Measurements from ENCODE around the gene DHX34. TPM values are rescaled to one million over a fixed set of nuclear protein-coding genes. Genes with fewer than 3 reads are reported as not detected.
"Not testable (repeated sequence)": the region's sequence is repeated elsewhere in the genome, so short reads cannot be mapped to it uniquely, and the experiment has no call there.

Gene DHX34
- total RNA-seq, 1 experiment from 2014 or later = 26.8 TPM

DNA sequence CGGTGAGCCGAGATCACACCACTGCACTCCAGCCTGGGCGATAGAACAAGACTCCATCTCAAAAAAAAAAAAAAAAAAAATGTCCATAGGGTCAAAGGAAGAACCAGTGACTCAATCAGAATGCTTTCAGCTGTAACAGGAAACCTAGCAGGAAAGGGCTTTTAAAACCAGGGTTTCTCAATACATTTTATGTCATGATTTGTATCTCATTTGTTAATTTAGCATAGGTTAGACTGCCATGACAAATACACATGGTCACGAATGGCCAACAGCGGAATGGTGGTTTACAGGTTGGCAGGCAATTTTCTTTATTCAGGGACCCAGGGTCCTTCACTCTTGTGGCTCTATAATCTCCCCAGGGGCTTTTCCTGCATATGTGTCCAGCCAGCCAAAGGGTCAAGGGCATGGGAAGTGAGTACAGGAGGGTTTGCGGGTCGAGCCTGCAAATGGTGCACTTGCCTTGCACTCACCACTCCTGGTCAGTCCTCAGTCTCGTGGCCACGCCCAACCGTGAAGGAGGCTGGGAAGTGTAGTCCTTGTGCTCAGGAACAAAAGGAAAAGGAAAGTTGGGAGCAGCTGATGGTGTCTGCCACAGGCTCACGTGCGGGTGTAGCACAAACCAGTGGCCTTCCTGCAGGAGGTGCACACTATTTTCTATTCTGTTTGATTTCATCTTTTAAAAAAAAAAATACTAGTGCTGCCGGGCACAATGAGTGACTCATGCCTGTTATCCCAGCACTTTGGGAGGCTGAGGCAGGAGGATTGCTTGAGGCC is 14.8 kb downstream of the DHX34 start:
- DNase-seq (ENCODE audit: low read depth) = peak; percentile 82

DNA sequence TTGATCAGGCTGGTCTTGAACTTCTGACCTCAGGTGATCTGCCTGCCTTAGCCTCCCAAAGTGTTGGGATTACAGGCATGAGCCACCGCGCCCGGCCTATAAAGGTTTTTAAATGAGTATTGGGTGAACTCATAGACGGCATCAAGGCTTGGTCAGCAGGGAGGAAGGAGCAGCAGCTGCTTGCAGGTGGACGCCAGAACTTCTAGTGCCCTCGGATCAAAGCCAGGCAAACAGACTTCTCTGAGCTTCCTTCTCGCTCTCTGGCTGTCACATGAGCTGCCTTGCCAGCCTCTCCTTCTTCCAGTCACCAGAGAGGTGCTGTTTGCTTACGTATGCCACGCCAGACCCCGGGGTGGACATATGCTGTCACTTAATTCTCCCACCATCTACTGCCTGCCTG is 16.3 kb downstream of the DHX34 start:
- not testable (repeated sequence) for DNase-seq (ENCODE audit: low read depth)

GRCh38 chr19:47370045-47370611 is 21.0 kb downstream of the DHX34 start:
- peak; percentile 69 for DNase-seq (ENCODE audit: low read depth)

- DNase-seq (ENCODE audit: low read depth) = no peak
These were observed 22.1 kb downstream of the DHX34 start for GRCh38 chr19:47371261-47371660.

GRCh38 chr19:47372603-47373002 is 23.5 kb downstream of the DHX34 start:
- no peak for DNase-seq (ENCODE audit: low read depth)

DNA sequence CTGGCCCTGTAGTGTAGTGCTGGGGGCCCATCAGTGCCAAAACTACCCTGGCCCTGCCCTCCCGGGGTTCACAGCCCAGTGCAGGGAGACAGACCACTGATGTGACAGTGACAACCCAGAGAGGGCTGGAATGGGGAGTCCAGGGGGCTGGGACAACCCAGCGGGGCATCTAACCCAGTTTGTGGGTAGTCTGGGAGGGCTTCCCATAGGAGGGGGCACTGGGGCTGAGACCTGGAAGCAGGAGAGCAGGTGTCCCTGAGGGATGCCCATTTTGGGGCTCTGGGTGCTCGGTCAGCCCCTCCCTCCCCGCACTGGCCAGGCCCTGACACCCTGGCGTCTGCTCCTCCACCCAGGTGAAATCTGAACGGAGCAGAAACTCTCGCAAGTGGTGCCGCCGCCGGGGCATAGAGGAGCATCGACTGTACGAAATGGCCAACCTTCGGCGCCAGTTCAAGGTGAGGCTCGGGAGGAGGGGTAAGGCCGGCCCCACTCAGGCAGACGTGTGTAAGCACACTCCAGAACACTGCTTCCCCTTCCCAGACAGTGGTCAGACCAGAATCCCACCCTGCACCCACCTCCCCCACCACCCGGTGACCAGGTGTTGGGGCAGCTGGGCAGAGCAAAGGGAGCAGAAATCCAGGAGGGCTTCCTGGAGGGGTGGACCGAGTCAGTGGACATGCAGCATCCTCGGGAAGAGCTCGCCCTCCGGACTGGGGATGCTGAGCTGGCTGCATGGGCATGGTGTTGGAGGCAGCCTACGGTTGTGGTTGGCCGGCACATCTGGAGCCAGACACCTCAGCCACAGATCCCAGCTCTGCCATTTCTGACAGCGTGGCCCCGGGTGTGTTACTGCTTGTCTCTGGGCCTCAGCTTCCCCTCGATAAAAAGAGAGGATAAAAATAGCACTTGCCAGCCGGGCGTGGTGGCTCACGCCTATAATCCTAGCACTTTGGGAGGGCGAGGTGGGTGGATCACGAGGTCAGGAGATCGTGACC is 24.4 kb downstream of the DHX34 start:
- no peak for DNase-seq (ENCODE audit: low read depth)

GRCh38 chr19:47374876-47375693 is 26.0 kb downstream of the DHX34 start:
- DNase-seq (ENCODE audit: low read depth) = no peak

DNA sequence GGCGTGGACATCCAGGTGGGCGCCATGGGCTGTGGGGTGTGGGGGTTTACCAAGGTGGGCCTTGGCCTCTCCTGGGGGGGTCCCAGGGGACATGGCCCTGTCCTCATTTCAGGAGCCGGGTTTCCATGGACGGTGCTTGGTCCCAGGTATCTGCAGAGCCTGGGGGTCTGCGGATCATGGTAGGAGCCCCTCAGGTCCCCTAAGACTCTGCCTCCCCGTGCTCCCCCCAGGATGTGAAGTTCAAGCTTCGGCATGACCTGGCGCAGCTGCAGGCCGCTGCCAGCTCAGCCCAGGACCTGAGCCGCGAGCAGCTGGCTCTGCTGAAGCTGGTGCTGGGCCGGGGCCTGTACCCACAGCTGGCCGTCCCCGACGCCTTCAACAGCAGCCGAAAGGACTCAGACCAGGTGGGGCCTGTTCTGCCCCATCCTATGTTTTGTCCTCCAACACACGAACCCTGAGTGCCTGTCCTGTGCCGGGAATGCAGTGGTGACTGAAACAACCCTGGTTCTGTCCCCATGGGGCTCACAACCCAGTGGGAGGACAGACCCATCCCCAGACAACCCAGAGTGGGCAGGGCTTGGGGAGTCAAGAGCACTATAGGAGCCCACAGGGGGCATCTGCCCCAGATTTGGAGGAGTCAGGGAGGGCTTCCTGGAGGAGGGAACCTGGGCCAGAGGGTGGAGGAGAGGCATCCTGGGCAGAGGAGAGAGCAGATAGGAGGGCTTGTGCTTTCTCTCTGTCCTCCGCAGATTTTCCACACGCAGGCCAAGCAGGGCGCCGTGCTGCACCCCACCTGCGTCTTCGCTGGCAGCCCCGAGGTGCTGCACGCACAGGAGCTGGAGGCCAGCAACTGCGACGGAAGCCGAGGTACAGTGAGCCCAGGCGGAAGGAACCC is 26.8 kb downstream of the DHX34 start:
- no peak for DNase-seq (ENCODE audit: low read depth)

GRCh38 chr19:47376589-47377144 is 27.6 kb downstream of the DHX34 start:
- DNase-seq (ENCODE audit: low read depth) = no peak

DNA sequence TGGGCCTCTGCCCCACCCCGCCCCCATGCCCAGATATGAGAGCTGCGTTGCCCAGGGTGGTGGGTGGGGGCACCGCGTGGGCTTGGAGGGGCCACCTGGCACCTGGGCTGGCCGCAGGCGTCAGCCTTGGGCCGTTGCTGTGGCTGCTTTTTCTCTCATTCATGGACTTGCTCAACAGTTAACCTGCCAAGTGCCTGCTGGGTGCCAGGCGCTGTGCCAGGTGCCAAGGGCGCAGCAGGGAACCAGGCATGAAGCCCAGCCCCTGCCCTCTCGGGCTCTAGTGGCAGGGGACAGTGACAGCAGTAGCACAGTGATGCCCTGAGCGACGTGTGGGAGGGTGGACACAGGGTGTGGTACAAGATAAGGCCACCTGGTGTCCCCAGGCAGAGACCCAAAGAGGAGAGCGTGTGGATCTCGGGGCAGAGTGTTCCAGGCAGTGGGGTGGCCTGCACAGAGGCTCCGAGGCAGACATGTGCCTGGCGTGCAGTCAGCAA is 28.1 kb downstream of the DHX34 start:
- DNase-seq (ENCODE audit: low read depth) = no peak

DNA sequence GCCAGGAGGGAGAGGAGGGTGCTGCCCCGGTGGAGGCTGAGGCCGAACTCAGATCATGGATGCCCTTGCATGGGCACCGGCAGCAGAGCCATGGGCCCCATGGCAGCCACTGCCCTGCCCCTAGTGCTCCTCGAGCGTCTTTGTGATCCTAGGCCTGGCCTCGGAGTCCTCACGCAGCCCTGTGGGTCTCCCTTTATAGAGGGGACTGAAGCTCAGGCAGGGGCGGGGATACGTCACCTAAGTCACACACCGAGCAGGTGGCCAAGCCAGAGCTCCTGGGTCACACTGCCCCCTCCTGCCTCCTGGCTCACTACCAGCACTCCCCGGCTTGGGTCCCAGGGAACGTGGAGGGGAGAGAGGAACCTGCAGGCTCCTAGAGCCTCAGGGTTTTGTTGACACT is 28.7 kb downstream of the DHX34 start:
- DNase-seq (ENCODE audit: low read depth) = no peak

DNA sequence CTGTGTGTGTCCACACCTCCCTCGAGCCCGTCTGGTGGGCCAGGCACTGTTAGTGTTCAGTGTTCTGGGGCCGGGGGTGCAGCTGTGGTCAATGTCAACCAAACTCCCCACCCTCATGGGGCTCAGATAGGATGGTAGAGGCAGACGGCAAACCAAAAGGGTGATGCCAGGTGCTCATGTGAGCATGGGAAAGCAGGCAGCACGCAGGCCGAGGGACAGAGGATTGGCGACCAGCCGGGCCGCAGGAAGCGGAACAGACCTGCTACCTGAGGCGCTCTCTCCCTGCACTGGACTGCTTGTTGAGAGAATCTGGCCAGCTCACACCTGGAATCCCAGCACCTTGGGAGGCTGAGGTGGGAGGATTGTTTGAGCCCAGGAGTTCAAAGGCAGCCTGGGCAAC is 29.1 kb downstream of the DHX34 start:
- no peak for DNase-seq (ENCODE audit: low read depth)

DNA sequence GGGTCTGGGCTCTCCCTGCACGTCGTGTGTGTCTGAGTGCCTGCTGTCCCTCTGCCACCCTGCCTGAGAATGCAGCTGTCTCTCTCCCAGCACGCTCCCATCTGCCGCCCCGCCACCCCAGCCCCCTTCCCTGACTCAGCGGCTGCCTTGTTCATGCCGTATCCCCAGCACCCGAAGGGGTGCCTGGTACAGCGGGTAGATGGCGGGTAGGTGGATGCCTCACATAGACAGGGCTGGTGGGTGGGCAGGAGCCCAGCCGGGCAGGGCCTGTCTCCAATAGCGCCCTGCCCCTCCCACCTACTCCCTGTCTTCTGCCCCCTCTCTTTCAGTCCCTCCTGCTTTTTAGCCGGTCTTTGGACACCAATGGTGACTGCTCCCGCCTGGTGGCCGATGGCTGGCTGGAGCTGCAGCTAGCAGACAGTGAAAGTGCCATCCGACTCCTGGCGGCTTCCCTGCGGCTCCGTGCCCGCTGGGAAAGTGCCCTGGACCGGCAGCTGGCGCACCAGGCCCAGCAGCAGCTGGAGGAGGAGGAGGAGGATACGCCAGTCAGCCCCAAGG is 30.3 kb downstream of the DHX34 start:
- no peak for DNase-seq (ENCODE audit: low read depth)

DNA sequence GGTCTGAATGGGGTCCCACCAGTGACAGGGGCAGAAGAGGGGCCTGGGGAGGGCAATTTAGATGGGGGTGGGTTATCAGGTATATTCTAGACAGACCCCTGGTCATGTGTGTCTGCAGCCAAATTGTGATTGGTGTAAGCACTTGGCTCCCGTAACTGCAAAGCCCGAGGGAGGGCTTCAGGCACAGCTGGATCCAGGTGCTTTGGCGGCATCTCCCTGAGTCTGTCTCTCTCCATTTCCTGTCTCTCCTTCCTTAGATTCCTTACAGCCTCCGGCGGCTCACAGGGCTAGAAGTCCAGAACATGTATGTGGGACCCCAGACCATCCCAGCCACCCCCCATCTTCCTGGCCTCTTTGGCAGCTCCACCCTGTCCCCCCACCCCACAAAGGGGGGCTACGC is 31.4 kb downstream of the DHX34 start:
- no peak for DNase-seq (ENCODE audit: low read depth)

GRCh38 chr19:47381121-47381520 is 32.0 kb downstream of the DHX34 start:
- DNase-seq (ENCODE audit: low read depth) = no peak

GRCh38 chr19:47381653-47382279 is 32.7 kb downstream of the DHX34 start:
- no peak for DNase-seq (ENCODE audit: low read depth)

GRCh38 chr19:47383890-47384289 is 34.8 kb downstream of the DHX34 start:
- not testable (repeated sequence) for DNase-seq (ENCODE audit: low read depth)

GRCh38 chr19:47384533-47384932 is 35.4 kb downstream of the DHX34 start:
- DNase-seq (ENCODE audit: low read depth) = not testable (repeated sequence)

- DNase-seq (ENCODE audit: low read depth) = not testable (repeated sequence)
These were observed 37.5 kb downstream of the DHX34 start for GRCh38 chr19:47386582-47386981.
